ENCODE results near the gene TENM3. TPM values are rescaled to one million over a fixed set of nuclear protein-coding genes. Genes with fewer than 3 reads are reported as not detected.

The TENM3 gene
- total RNA-seq, 1 experiment from 2014 or later = 0.87 TPM

- no peaks in the 10 kb centered on the region for H3F3A ChIP-seq (ENCODE audit: low read length, unreplicated experiment)
- no peaks in the 10 kb centered on the region for H3K9me2 ChIP-seq (replicated peaks; ENCODE audit: low read length)
- no peaks in the 10 kb centered on the region for H4K20me1 ChIP-seq (ENCODE audit: low read length)
- H3K4me1 ChIP-seq (ENCODE audit: insufficient read depth, low read length) = 0 out of 2 replicates have a peak, but pooled peaks cover 6% of the 10 kb centered on the region
- H3K27me3 ChIP-seq (ENCODE audit: low read length) = no peaks in the 10 kb centered on the region
- H3K27ac ChIP-seq (ENCODE audit: low read length) = peak overlapping the region; percentile 75
- no peaks in the 10 kb centered on the region for H3K36me3 ChIP-seq (ENCODE audit: low read depth, low read length)
- ChIA-PET CTCF (no interaction called here), POLR2A (ENCODE audit: unreplicated experiment) (interaction anchor here (0.6 kb wide), 1 partner anchor 9 kb away, joined by 4 read pairs; no protein-coding TSS in a partner anchor)
- H3K9me3 ChIP-seq (ENCODE audit: low read length) = no peaks in the 10 kb centered on the region
- H3K79me2 ChIP-seq (ENCODE audit: low read length) = no peaks in the 10 kb centered on the region
- no peak overlapping the region for H3K4me3 ChIP-seq (ENCODE audit: low read length)
- no TSS peak for BruUV-seq (replicated peaks)
- H3K9ac ChIP-seq (ENCODE audit: low read length) = peak overlapping the region; percentile 25; the same call in 1 of the 2 replicates
- DNase-seq (peak; percentile 23), ATAC-seq (peak; percentile 82)
- H3K4me2 ChIP-seq (ENCODE audit: low read length) = peak overlapping the region; percentile 53; the same call in 1 of the 2 replicates
- intact Hi-C loops (cut with micrococcal nuclease) = no loop called here
- TF ChIP-seq EZH2phosphoT487 (IDR thresholded peaks at IDR 0.05; ENCODE audit: borderline replicate concordance, low read length) (no peak), CTCF (conservative IDR thresholded peaks at IDR 0.05; ENCODE audit: low read depth, low read length) (no peak), EZH2 (IDR thresholded peaks at IDR 0.05; ENCODE audit: low read length, unreplicated experiment) (no peak)
- H2AFZ ChIP-seq (ENCODE audit: low read length) = no peak overlapping the region
These were observed 361.0 kb downstream of the TENM3 start for GRCh38 chr4:182604161-182604622.

DNA sequence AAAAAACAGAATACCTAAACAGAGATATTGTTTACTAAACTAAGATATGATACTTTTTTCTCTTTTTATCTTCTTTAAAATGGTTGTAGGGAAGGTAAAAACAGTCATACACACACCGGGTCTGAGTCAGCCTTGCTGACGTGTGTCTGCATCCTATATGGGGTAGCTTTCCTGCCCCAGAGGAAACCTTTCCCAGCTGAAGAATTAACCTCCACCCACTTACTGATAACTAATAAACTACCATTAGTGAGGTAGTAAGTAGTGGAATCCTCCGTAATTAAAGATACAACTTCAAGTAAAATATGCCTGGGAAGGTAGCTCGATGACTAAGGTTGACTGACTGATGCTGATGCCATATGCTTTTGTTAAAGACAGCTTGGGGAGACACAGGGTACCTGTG, 361.8 kb downstream of the TENM3 start:
- DNase-seq (peak; percentile 40), ATAC-seq (peak; percentile 89)
- no peaks in the 10 kb centered on the region for H3K9me3 ChIP-seq (ENCODE audit: low read length)
- H3K79me2 ChIP-seq (ENCODE audit: low read length) = no peaks in the 10 kb centered on the region
- H3K9me2 ChIP-seq (replicated peaks; ENCODE audit: low read length) = no peaks in the 10 kb centered on the region
- H3K4me3 ChIP-seq (ENCODE audit: low read length) = no peak overlapping the region
- H3K4me1 ChIP-seq (ENCODE audit: insufficient read depth, low read length) = 0 out of 2 replicates have a peak, but pooled peaks cover 6% of the 10 kb centered on the region
- no TSS peak for BruUV-seq (replicated peaks)
- H4K20me1 ChIP-seq (ENCODE audit: low read length) = no peaks in the 10 kb centered on the region
- no peaks in the 10 kb centered on the region for H3F3A ChIP-seq (ENCODE audit: low read length, unreplicated experiment)
- CTCF ChIA-PET = no interaction called here
- POLR2A ChIA-PET (ENCODE audit: unreplicated experiment) = interaction anchor here (0.6 kb wide), 1 partner anchor 10 kb away, joined by 4 read pairs; no protein-coding TSS in a partner anchor
- peak overlapping the region; percentile 25; the same call in 1 of the 2 replicates for H3K9ac ChIP-seq (ENCODE audit: low read length)
- peak overlapping the region; percentile 75 for H3K27ac ChIP-seq (ENCODE audit: low read length)
- TF ChIP-seq EZH2 (IDR thresholded peaks at IDR 0.05; ENCODE audit: low read length, unreplicated experiment) = no peak
- H3K27me3 ChIP-seq (ENCODE audit: low read length) = no peaks in the 10 kb centered on the region
- no peaks in the 10 kb centered on the region for H3K36me3 ChIP-seq (ENCODE audit: low read depth, low read length)
- peak overlapping the region; percentile 53; the same call in 1 of the 2 replicates for H3K4me2 ChIP-seq (ENCODE audit: low read length)
- H2AFZ ChIP-seq (ENCODE audit: low read length) = no peak overlapping the region
- intact Hi-C loops (cut with micrococcal nuclease) = no loop called here

DNA sequence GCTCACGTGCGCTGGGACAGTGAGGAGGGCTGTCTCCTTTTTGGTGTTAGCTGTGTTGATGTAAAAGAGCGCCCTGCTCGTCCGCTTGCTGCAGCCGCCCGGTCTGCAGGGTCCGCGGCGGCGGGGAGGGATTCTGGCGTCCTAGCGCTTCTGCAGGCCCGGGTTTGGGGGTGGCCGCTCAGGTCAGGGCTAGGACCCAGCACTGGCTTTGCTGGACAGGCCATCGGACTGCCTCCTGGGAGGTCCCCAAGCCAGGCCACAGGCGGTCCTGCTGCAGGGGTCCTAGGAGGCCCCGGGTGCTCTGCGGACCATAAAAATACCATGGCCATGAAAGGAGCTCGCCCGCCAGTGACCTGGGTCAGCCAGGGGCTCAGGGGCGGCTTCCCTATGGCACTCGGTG, 365.3 kb downstream of the TENM3 start:
- ChIA-PET POLR2A (ENCODE audit: unreplicated experiment) (no interaction called here), CTCF (no interaction called here)
- no peaks in the 10 kb centered on the region for H3K79me2 ChIP-seq (ENCODE audit: low read length)
- no peak for ATAC-seq
- H3F3A ChIP-seq (ENCODE audit: low read length, unreplicated experiment) = no peaks in the 10 kb centered on the region
- H4K20me1 ChIP-seq (ENCODE audit: low read length) = no peaks in the 10 kb centered on the region
- intact Hi-C loops (cut with micrococcal nuclease) = no loop called here
- no peak overlapping the region for H3K27ac ChIP-seq (ENCODE audit: low read length)
- no peaks in the 10 kb centered on the region for H3K9me3 ChIP-seq (ENCODE audit: low read length)
- DNase-seq = no peak
- H3K27me3 ChIP-seq (ENCODE audit: low read length) = no peaks in the 10 kb centered on the region
- no TSS peak for BruUV-seq (replicated peaks)
- TF ChIP-seq EZH2 (IDR thresholded peaks at IDR 0.05; ENCODE audit: low read length, unreplicated experiment) = no peak
- no peak for TF ChIP-seq CTCF (conservative IDR thresholded peaks at IDR 0.05; ENCODE audit: low read depth, low read length)
- TF ChIP-seq EZH2phosphoT487 (IDR thresholded peaks at IDR 0.05; ENCODE audit: borderline replicate concordance, low read length) = no peak
- H3K4me2 ChIP-seq (ENCODE audit: low read length) = no peak overlapping the region
- H3K9me2 ChIP-seq (replicated peaks; ENCODE audit: low read length) = no peaks in the 10 kb centered on the region
- H3K9ac ChIP-seq (ENCODE audit: low read length) = no peak overlapping the region
- H2AFZ ChIP-seq (ENCODE audit: low read length) = no peak overlapping the region
- 0 out of 2 replicates have a peak, but pooled peaks cover 6% of the 10 kb centered on the region for H3K4me1 ChIP-seq (ENCODE audit: insufficient read depth, low read length)
- no peaks in the 10 kb centered on the region for H3K36me3 ChIP-seq (ENCODE audit: low read depth, low read length)
- H3K4me3 ChIP-seq (ENCODE audit: low read length) = no peak overlapping the region
